CD4-positive, CD25-positive, alpha-beta regulatory T cell (primary cell): Measurements from ENCODE around the gene TLK1. TPM values are rescaled to one million over a fixed set of nuclear protein-coding genes. Genes with fewer than 3 reads are reported as not detected.

ENCODE experiments used
- ATAC-seq, 2 donors: fragments of 150-1000 bp; cut with Tn5 transposase; one replicate each; pipeline ENCODE4 v1.10.0; 2021; ENCODE audit warnings: low read depth in 2 of 2, moderate number of reproducible peaks in 2 of 2, moderate library complexity in 1 of 2
- DNase-seq, 3 donors: peaks; one replicate each; pipeline versions ENCODE4 v3.0.0 to v3.0.0-alpha.2; 2012 to 2022; ENCODE audit warnings: mixed read lengths in 1 of 3
- H3K27ac ChIP-seq: one replicate; pipeline ENCODE4 v1.7.0; 2013; ENCODE audit warnings: mild to moderate bottlenecking, low read length; ENCODE audit not compliant: insufficient read depth, poor library complexity, severe bottlenecking
- H3K27me3 ChIP-seq: one replicate; pipeline ENCODE4 v1.7.0; 2013; ENCODE audit warnings: low read length; ENCODE audit not compliant: control insufficient read depth, insufficient read depth
- H3K36me3 ChIP-seq: one replicate; pipeline ENCODE4 v1.7.0; 2013; ENCODE audit warnings: mild to moderate bottlenecking, low read length, moderate library complexity; ENCODE audit not compliant: control insufficient read depth, insufficient read depth
- H3K4me1 ChIP-seq: 2 replicates; pipeline ENCODE4 v1.7.0; 2013; ENCODE audit warnings: mild to moderate bottlenecking, low read length; ENCODE audit not compliant: insufficient read depth, control insufficient read depth, poor library complexity, severe bottlenecking
- H3K4me3 ChIP-seq: one replicate; pipeline ENCODE4 v1.7.0; 2013; ENCODE audit warnings: low read depth, mild to moderate bottlenecking, low read length, moderate library complexity
- H3K9me3 ChIP-seq, 2 experiments: 1 replicate in 1 of 2; 2 replicates in 1 of 2; pipeline ENCODE4 v1.7.0; 2013; ENCODE audit warnings: low read length in 2 of 2, mild to moderate bottlenecking in 1 of 2, moderate library complexity in 1 of 2; ENCODE audit not compliant: control insufficient read depth in 2 of 2
- H3K27ac Mint-ChIP-seq, 3 donors: one replicate each; pipeline ENCODE4 v1.8.0; 2020 to 2022; ENCODE audit warnings: mild to moderate bottlenecking in 3 of 3, mixed read lengths in 3 of 3, moderate library complexity in 2 of 3
- H3K27me3 Mint-ChIP-seq: one replicate; pipeline ENCODE4 v1.8.0; 2022; ENCODE audit warnings: mild to moderate bottlenecking, mixed read lengths
- H3K36me3 Mint-ChIP-seq: one replicate; pipeline ENCODE4 v1.8.0; 2020; ENCODE audit warnings: mixed read lengths
- H3K4me1 Mint-ChIP-seq, 4 donors: one replicate each; pipeline ENCODE4 v1.8.0; 2020 to 2022; ENCODE audit warnings: mixed read lengths in 4 of 4, mild to moderate bottlenecking in 1 of 4
- H3K4me3 Mint-ChIP-seq, 4 donors: one replicate each; pipeline ENCODE4 v1.8.0; 2020 to 2022; ENCODE audit warnings: mild to moderate bottlenecking in 4 of 4, mixed read lengths in 4 of 4, moderate library complexity in 3 of 4
- H3K9me3 Mint-ChIP-seq, 7 donors: one replicate each; pipeline ENCODE4 v1.8.0; 2020 to 2022; ENCODE audit warnings: mixed read lengths in 7 of 7, mild to moderate bottlenecking in 3 of 7, moderate library complexity in 2 of 7
- polyA plus RNA-seq, 4 donors: library from polyadenylated mRNA; unstranded; fragments of 300-500 nt; fragmentation: Illumina TruSeq; gene quantifications; one replicate each; pipeline ENCODE4 v1.2.3, GENCODE V29; 2021
- total RNA-seq: library from RNA; stranded (reverse); gene quantifications from one replicate; pipeline ENCODE4 v1.2.3, GENCODE V29; 2022

The TLK1 gene
- total RNA-seq (179 TPM), polyA plus RNA-seq (10 to 100 TPM; 33.9 to 69.2 (median 45.0) TPM)

DNA sequence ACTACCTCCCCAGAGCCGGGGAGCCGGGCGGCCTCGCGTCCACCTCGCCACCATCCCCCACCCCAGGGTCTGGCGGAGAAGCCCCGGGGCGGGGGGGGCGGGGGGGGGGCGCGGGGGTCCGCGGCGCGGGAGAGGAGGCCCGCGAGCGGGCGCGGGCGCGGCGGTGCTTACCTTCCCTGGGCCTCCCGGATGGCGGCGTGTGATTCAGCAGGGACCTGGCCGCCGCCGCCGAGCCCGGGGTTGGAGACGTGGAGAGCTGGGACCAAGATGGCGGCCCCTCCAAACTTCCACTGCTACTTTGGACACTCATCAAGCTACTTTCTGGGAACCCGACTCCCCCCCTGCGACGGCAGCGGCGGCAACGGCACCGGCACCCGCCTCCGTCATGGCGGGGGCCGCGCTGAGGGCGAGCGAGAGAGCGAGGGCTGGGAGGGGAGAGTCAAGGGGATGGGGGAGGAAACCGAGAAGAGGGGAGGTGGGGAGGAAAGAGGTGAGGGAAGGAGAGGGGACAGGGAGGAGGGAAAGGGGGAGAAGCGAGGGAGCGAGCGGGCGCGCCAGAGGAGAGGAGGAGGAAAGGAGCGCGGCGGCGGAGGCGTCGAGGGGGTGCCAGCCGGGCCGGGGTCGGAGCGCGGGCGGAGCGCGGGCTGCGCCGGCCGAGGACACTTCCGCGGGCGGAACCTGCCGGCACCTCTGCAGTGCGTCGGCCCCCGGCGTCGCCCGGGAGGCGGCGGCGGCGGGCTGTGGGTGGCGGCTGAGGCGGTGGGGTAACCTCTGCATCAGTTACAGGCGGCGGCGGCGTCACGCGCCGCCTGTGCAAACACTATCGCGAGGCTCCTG, at the start of gene TLK1:
Gene TLK1 (minus strand): TSS at position 775 of the 837 bp plus-strand sequence. CDS start 465 bp downstream, at position 310.
- no peaks in the 10 kb centered on the region for H3K9me3 Mint-ChIP-seq
- H3K27me3 Mint-ChIP-seq, result peaks cover 4% of the 10 kb centered on the region

GRCh38 chr2:171210216-171210863, 49.6 kb upstream of the TLK1 start:
- Histone ChIP-seq H3K36me3 (no peaks in the 10 kb centered on the region), H3K9me3 (no peaks in the 10 kb centered on the region), H3K27ac (no peak overlapping the region), H3K4me1 (peaks cover 12% of the 10 kb centered on the region), H3K27me3 (peaks cover 3% of the 10 kb centered on the region), H3K4me3 (peak overlapping the region; percentile 92)
- no peaks in the 10 kb centered on the region for H3K36me3 Mint-ChIP-seq
- peak in 1 of 2 donors; percentile 8 for ATAC-seq
- H3K27ac Mint-ChIP-seq, result peak overlapping the region; percentile 83 to 92 (median 86)
- peak overlapping the region; percentile 34 to 91 (median 79) for H3K4me3 Mint-ChIP-seq
- peaks cover 0 to 2% (median 0%) of the 10 kb centered on the region in 7 donors for H3K9me3 Mint-ChIP-seq
- H3K27me3 Mint-ChIP-seq, result no peaks in the 10 kb centered on the region
- peaks cover 10 to 21% (median 18%) of the 10 kb centered on the region in 4 donors for H3K4me1 Mint-ChIP-seq
- no peak for DNase-seq

More for the DNA sequence above, at the start of gene TLK1:
- peak; percentile 75 to 86 (median 80) for DNase-seq
- Histone ChIP-seq H3K4me1 (peaks cover 44% of the 10 kb centered on the region), H3K36me3 (no peaks in the 10 kb centered on the region), H3K9me3 (no peaks in the 10 kb centered on the region), H3K27me3 (no peaks in the 10 kb centered on the region), H3K27ac (peak within 1 kb of the TSS; percentile 89), H3K4me3 (peak within 1 kb of the TSS; percentile 99)
- Mint-ChIP-seq H3K27ac (peak within 1 kb of the TSS; percentile 90 to 99 (median 90)), H3K4me3 (peak within 1 kb of the TSS; percentile 93 to 97 (median 96)), H3K36me3 (no peaks in the 10 kb centered on the region), H3K4me1 (peaks cover 37 to 76% (median 60%) of the 10 kb centered on the region in 4 donors)
- peak; percentile 75 for ATAC-seq

- Mint-ChIP-seq H3K4me3 (peak overlapping the region in 1 of 4 donors; percentile 21), H3K4me1 (peaks cover 10 to 21% (median 18%) of the 10 kb centered on the region in 4 donors), H3K27me3 (no peaks in the 10 kb centered on the region), H3K36me3 (no peaks in the 10 kb centered on the region), H3K9me3 (peaks cover 0 to 1% (median 0%) of the 10 kb centered on the region in 7 donors), H3K27ac (no peak overlapping the region)
- DNase-seq (no peak), ATAC-seq (no peak)
- Histone ChIP-seq H3K27me3 (peaks cover 3% of the 10 kb centered on the region), H3K4me3 (no peak overlapping the region), H3K27ac (no peak overlapping the region), H3K4me1 (peaks cover 12% of the 10 kb centered on the region), H3K9me3 (no peaks in the 10 kb centered on the region), H3K36me3 (no peaks in the 10 kb centered on the region)
These were observed 48.0 kb upstream of the TLK1 start for GRCh38 chr2:171208657-171209056.

DNA sequence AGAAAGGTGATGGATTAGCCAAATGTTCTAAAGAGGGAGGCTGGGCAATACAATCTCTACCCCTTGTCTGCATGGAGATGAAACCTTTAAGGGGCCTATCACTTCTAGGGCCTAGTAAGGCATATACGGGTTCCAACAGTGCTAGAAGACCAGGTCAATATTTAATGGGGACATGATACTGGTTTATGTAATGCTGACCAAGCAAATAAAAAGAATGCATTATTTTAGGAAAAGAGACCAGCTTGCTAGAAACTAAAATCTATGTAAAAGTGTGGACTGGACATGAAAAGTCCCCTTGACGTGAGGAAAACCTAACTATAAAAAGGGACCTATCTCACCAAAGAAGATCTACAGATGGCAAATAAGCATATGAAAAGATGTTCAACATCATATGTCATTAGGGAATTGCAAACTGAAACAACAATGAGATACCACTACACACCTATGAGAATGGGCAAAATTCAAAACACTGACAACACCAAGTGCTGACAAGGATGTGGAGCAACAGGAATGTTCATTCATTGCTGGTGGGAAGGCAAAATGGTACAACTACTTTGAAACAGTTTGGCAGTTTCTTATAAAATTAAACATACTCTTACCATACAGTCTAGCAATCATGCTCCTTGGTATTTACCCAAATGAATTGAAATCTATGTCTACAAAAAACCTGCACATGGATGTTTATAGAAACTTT, 45.9 kb upstream of the TLK1 start:
- peaks cover 0 to 1% (median 0%) of the 10 kb centered on the region in 7 donors for H3K9me3 Mint-ChIP-seq
- Histone ChIP-seq H3K36me3 (no peaks in the 10 kb centered on the region), H3K4me1 (peaks cover 12% of the 10 kb centered on the region), H3K4me3 (no peak overlapping the region), H3K27ac (no peak overlapping the region), H3K9me3 (no peaks in the 10 kb centered on the region), H3K27me3 (peaks cover 3% of the 10 kb centered on the region)
- no peaks in the 10 kb centered on the region for H3K27me3 Mint-ChIP-seq
- H3K36me3 Mint-ChIP-seq, result no peaks in the 10 kb centered on the region
- DNase-seq (no peak), ATAC-seq (no peak)
- H3K4me3 Mint-ChIP-seq, result no peak overlapping the region
- H3K27ac Mint-ChIP-seq, result no peak overlapping the region
- H3K4me1 Mint-ChIP-seq, result peaks cover 10 to 20% (median 17%) of the 10 kb centered on the region in 4 donors

DNA sequence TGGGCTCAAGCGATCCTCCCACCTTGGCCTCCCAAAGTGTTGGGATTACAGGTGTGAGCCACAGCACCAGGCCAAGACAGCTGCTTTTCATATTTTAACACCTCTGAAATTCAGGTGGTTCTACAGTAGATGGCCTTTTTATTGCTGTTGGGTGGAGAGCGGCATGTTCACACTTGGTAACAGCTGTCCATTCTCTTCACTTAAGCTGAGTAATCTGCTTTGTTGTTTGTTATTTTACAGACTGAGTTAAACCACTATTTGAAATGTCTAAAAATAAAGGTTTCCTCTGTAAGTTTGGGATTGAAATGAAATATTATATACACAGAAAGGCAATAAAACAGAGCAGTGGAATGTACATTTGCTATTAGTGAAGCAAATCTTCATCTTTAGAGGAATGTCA, 44.9 kb upstream of the TLK1 start:
- peaks cover 0 to 1% (median 0%) of the 10 kb centered on the region in 7 donors for H3K9me3 Mint-ChIP-seq
- no peak overlapping the region for H3K27ac Mint-ChIP-seq
- Histone ChIP-seq H3K4me3 (no peak overlapping the region), H3K27ac (no peak overlapping the region), H3K36me3 (no peaks in the 10 kb centered on the region), H3K4me1 (peaks cover 2% of the 10 kb centered on the region), H3K9me3 (no peaks in the 10 kb centered on the region), H3K27me3 (peaks cover 3% of the 10 kb centered on the region)
- DNase-seq, result no peak
- H3K4me3 Mint-ChIP-seq, result no peak overlapping the region
- peaks cover 6 to 10% (median 8%) of the 10 kb centered on the region in 4 donors for H3K4me1 Mint-ChIP-seq
- no peaks in the 10 kb centered on the region for H3K27me3 Mint-ChIP-seq
- no peak for ATAC-seq
- no peaks in the 10 kb centered on the region for H3K36me3 Mint-ChIP-seq

GRCh38 chr2:171201767-171202166, 41.1 kb upstream of the TLK1 start:
- no peak overlapping the region for H3K27ac Mint-ChIP-seq
- Histone ChIP-seq H3K36me3 (no peaks in the 10 kb centered on the region), H3K4me3 (no peak overlapping the region), H3K27me3 (no peaks in the 10 kb centered on the region), H3K9me3 (no peaks in the 10 kb centered on the region), H3K4me1 (no peaks in the 10 kb centered on the region), H3K27ac (no peak overlapping the region)
- no peaks in the 10 kb centered on the region for H3K4me1 Mint-ChIP-seq
- DNase-seq (no peak), ATAC-seq (no peak)
- H3K36me3 Mint-ChIP-seq, result no peaks in the 10 kb centered on the region
- no peaks in the 10 kb centered on the region for H3K27me3 Mint-ChIP-seq
- no peak overlapping the region for H3K4me3 Mint-ChIP-seq
- peaks cover 0 to 1% (median 0%) of the 10 kb centered on the region in 7 donors for H3K9me3 Mint-ChIP-seq

DNA sequence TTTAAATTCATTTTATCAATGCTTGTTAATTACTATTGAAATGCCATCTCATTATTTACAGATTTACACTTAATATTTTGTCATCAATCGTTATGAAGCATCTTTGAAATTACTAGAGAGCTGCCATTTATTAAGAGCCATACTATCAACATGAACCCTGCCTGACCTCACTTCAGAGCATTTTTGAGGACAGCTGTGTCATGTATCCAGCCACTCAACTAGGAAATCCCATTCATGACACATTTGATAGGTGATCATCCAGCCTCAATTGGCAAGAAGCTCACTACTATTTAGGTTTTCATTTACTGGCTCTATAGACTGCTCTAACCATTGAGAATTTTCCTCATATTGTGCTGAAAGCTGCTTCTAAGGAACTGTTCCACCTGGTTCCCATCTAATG, 40.6 kb upstream of the TLK1 start:
- Mint-ChIP-seq H3K4me3 (no peak overlapping the region), H3K9me3 (no peaks in the 10 kb centered on the region), H3K4me1 (no peaks in the 10 kb centered on the region), H3K36me3 (no peaks in the 10 kb centered on the region), H3K27ac (no peak overlapping the region), H3K27me3 (no peaks in the 10 kb centered on the region)
- Histone ChIP-seq H3K4me3 (no peak overlapping the region), H3K27ac (no peak overlapping the region), H3K4me1 (no peaks in the 10 kb centered on the region), H3K9me3 (no peaks in the 10 kb centered on the region), H3K36me3 (no peaks in the 10 kb centered on the region), H3K27me3 (no peaks in the 10 kb centered on the region)
- ATAC-seq (no peak), DNase-seq (no peak)
